ENCODE measurements around the gene ALLC. TPM values are rescaled to one million over a fixed set of nuclear protein-coding genes. Genes with fewer than 3 reads are reported as not detected.

Gene ALLC
- polyA plus RNA-seq, 1 experiment, result not detected

- DNase-seq (ENCODE audit: low read depth, low spot score), result no peak
- TF ChIP-seq, protein P1, sequence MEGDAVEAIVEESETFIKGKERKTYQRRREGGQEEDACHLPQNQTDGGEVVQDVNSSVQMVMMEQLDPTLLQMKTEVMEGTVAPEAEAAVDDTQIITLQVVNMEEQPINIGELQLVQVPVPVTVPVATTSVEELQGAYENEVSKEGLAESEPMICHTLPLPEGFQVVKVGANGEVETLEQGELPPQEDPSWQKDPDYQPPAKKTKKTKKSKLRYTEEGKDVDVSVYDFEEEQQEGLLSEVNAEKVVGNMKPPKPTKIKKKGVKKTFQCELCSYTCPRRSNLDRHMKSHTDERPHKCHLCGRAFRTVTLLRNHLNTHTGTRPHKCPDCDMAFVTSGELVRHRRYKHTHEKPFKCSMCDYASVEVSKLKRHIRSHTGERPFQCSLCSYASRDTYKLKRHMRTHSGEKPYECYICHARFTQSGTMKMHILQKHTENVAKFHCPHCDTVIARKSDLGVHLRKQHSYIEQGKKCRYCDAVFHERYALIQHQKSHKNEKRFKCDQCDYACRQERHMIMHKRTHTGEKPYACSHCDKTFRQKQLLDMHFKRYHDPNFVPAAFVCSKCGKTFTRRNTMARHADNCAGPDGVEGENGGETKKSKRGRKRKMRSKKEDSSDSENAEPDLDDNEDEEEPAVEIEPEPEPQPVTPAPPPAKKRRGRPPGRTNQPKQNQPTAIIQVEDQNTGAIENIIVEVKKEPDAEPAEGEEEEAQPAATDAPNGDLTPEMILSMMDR (IDR thresholded peaks at IDR 0.05; ENCODE audit: low read depth, low read length), result no peak
- Histone ChIP-seq H3K9me3 (ENCODE audit: control insufficient read depth, insufficient read depth, low read length) (peaks cover 10% of the 10 kb centered on the region; the same call in 1 of the 2 replicates), H3K4me3 (ENCODE audit: low read depth, low read length) (no peak overlapping the region), H3K27me3 (ENCODE audit: control insufficient read depth, insufficient read depth, low read length) (peaks cover 6% of the 10 kb centered on the region), H3K27ac (ENCODE audit: low read depth, low read length) (no peak overlapping the region)
- ChIA-PET POLR2A (no interaction called here), CTCF (no interaction called here)
Measured at GRCh38 chr2:3631161-3631850, 26.7 kb upstream of the ALLC start.

DNA sequence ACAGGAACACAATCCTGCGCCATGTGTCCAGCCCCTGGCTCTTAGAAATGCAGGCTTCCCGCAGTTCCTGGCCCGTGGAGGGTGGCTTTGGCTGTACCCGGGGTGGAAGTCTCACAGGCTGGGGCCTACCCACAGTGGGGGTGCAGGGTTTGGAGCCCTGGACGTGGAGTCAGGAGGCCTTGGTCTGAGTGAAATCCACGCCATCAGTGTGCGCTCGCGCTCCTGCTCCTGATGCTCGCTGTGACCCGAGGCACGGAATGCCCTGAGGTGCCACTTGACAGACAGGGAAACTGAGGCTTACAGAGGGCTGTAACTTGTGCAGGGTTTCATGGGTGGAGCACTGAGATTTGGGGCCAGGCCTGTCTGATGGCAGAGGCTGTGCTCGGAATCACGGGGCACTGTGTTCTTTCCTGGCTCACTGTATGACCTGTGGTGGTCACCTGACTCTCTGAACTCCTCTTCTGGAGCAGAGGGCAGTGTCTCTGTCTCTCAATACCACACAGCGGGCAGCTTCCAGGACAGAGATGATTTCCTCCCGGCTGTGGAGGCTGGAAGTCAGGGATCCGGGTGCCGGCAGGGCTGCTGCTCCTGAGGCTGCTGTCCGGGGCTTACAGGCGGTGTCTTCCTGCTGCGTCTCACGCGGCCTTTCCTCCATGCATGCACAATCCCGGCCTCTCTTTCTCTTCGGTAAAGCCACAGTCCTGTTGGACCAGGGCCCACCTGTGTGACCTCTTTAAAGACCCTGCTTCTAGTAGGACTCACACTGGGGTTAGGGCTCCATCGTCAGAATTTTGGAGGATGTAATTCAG lies 25.9 kb upstream of the ALLC start:
- Histone ChIP-seq H3K27me3 (ENCODE audit: control insufficient read depth, insufficient read depth, low read length) (peaks cover 12% of the 10 kb centered on the region), H3K9me3 (ENCODE audit: control insufficient read depth, insufficient read depth, low read length) (peaks cover 10% of the 10 kb centered on the region; the same call in 1 of the 2 replicates), H3K4me3 (ENCODE audit: low read depth, low read length) (no peak overlapping the region), H3K27ac (ENCODE audit: low read depth, low read length) (no peak overlapping the region)
- CTCF ChIA-PET, result no interaction called here
- no peak for DNase-seq (ENCODE audit: low read depth, low spot score)
- POLR2A ChIA-PET, result no interaction called here
- TF ChIP-seq, protein P1 (IDR thresholded peaks at IDR 0.05; ENCODE audit: low read depth, low read length), result no peak

- H3K4me3 ChIP-seq (ENCODE audit: low read depth, low read length), result no peak overlapping the region
- CTCF ChIA-PET, result no interaction called here
- H3K27ac ChIP-seq (ENCODE audit: low read depth, low read length), result no peak overlapping the region
- TF ChIP-seq, protein P1 (IDR thresholded peaks at IDR 0.05; ENCODE audit: low read depth, low read length), result no peak
- peaks cover 21% of the 10 kb centered on the region for H3K27me3 ChIP-seq (ENCODE audit: control insufficient read depth, insufficient read depth, low read length)
- peak; percentile 78 for DNase-seq (ENCODE audit: low read depth, low spot score)
- peaks cover 10% of the 10 kb centered on the region; the same call in 1 of the 2 replicates for H3K9me3 ChIP-seq (ENCODE audit: control insufficient read depth, insufficient read depth, low read length)
- POLR2A ChIA-PET, result no interaction called here
Measured at GRCh38 chr2:3633089-3633981, 24.7 kb upstream of the ALLC start.

- CTCF ChIA-PET, result interaction anchor here (0.7 kb wide), 1 partner anchor 14 kb away, joined by 3 read pairs; no protein-coding TSS in a partner anchor
- DNase-seq (ENCODE audit: low read depth, low spot score), result no peak
- H3K9me3 ChIP-seq (ENCODE audit: control insufficient read depth, insufficient read depth, low read length), result peaks cover 10% of the 10 kb centered on the region; the same call in 1 of the 2 replicates
- TF ChIP-seq, protein P1 (IDR thresholded peaks at IDR 0.05; ENCODE audit: low read depth, low read length), result no peak
- POLR2A ChIA-PET, result no interaction called here
- H3K27me3 ChIP-seq (ENCODE audit: control insufficient read depth, insufficient read depth, low read length), result peaks cover 23% of the 10 kb centered on the region
- H3K4me3 ChIP-seq (ENCODE audit: low read depth, low read length), result no peak overlapping the region
- no peak overlapping the region for H3K27ac ChIP-seq (ENCODE audit: low read depth, low read length)
Measured at GRCh38 chr2:3633982-3634595, 23.9 kb upstream of the ALLC start.

Measured in AG04450 (cell line).